Measurements from ENCODE around the gene SLC29A1.
"Not testable (repeated sequence)": the region's sequence is repeated elsewhere in the genome, so short reads cannot be mapped to it uniquely, and the experiment has no call there.

Gene SLC29A1

DNA sequence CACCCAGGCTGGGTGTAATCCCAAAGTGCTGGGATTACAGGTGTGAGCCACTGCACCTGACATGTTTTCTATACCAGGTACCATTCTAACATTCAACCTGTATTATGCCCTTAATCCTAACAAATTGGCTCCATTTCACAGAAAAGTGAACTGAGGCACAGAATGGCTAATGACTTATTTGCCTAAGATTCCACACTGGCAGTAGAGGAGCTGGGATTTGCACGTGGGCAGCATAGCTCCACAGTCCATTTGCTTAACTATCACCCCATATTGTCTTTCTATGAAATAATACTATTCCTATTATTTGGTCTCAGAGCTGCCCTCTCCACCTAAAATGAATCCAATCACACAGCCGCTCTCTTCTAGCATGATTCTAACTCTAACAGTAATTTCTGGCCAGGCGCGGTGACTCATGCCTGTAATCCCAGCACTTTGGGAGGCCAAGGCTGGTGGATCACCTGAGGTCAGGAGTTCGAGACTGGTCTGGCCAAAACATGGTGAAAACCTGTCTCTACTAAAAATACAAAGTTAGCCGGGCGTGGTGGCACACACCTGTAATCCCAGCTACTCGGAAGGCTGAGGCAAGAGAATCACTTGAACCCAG lies 30.0 kb upstream of the SLC29A1 start:
- DNase-seq (ENCODE audit: low spot score), result no peak

DNA sequence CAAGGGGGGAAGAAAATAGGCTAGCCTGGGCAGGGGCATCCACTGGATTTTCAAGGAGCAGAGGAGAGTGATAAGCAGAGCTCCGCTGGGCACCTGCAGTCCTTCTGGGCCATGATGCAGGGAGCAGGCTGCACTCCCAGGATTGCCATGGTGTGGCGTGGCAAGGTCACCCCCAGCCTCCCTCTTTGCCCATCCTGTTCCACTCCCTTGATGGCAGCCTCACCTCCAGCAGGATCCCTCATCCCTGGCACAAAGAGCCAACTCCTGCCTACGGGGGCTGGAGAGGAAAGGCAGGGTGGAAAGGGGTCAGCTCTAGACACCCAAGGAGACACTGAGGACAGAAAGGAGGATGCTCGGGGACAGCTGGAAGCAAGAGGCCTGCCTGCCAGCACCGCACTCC lies 29.1 kb upstream of the SLC29A1 start:
- no peak for DNase-seq (ENCODE audit: low spot score)

DNA sequence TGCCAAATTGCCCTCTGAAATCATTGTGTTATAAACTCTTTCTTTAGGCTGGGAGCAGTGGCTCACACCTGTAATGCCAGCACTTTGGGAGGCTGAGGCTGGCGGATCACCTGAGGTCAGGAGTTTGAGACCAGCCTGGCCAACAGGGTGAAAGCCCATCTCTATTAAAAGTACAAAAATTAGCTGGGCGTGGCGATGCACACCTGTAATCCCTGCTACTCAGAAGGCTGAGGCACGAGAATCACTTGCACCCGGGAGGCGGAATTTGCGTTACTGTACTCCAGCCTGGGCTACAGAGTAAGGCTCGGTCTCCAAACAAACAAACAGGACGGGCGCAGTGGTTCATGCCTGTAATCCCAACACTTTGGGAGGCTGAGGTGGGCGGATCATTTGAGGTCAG lies 27.0 kb upstream of the SLC29A1 start:
- DNase-seq (ENCODE audit: low spot score), result not testable (repeated sequence)

DNA sequence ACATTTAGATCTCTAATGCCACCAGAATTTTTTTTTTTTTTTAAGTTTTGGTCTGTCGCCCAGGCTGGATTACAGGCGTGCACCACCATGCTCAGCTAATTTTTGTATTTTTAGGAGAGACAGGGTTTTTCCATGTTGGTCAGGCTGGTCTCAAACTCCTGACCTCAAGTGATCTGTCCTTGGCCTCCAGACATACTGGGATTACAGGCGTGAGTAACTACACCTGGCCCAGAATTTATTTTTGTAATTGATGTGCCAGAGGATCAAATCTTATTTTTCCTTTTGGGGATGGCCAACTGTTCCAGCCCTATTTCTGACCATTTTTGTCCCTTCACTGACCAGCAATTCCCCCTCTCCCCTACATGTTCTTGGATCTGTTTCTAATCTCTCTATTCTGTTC lies 24.7 kb upstream of the SLC29A1 start:
- no peak for DNase-seq (ENCODE audit: low spot score)

DNA sequence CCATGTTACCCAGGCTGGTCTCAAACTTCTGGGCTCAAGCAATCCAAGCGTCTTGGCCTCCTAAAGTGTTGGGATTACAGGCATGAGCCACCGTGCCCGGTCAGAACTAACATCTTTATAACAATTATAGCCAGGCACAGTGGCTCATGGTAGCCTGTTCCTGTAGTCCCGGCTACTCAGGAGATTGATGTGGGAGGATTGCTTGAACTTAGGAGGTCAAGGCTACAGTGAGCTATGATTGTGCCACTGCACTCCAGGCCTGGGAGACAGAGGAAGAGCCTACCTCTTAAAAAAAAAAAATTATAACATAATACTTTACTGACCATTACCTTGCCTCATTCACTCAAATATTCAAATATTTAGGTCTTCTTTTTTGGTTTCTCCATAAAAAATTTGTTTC lies 23.5 kb upstream of the SLC29A1 start:
- DNase-seq (ENCODE audit: low spot score), result no peak

DNA sequence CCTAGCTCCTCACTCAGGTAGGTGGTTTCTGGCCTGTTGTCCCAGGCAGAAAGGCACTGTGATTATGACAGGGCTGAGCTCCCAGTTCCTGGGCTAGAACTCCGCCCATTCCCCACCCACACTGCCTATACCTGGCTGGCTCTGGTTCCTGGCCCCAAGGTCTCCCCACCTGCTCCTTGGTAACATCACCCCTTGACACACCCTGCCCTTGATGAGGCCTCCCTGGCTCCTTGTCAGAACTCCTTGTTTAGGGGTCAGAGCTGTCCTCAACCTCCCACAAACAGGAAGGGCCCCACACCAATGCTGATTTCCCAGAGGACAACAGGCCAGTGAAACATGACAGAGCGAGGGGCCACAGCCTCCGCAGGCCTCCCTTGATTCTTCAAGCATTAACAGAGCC lies 22.2 kb upstream of the SLC29A1 start:
- DNase-seq (ENCODE audit: low spot score), result no peak

GRCh38 chr6:44201638-44202303 lies 21.6 kb upstream of the SLC29A1 start:
- no peak for DNase-seq (ENCODE audit: low spot score)

GRCh38 chr6:44202332-44202971 lies 20.9 kb upstream of the SLC29A1 start:
- DNase-seq (ENCODE audit: low spot score), result no peak

DNA sequence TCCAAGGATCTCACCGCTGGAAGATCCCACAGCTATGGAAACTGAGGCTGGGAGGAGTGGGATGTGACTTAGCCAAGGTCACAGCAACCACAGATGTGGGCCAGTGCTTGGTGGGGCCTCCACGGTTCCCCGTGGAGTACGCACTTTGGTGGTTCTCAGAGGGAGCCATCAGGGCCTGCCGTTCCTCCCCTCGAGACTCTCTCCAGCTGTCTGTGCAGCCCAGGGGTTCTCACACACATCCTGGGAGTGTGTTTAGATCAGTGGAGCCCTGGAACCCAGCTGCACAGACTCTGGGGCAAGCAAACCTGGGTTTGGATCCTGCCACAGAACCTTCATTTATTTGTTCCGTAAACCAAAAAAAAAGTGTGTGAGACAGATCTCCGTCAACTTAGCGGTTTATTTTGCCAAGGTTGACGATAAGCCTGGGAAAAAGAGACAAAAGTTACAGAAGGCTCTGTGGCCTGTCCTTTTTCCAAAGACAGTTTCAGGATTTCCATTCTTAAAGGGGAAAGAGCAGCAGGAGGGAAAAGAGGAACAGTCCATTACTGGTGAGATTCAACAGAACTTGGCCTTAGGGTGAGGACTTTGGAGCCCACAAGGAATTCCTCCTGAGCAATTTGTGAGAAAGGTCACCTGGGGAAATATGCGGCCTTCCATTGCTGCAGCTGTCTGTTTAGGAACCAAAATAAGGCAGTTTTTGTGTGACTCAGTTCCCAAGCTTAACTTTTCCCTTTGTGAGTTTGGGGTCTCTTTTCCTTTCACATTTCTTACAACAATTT lies 20.2 kb upstream of the SLC29A1 start:
- no peak for DNase-seq (ENCODE audit: low spot score)

DNA sequence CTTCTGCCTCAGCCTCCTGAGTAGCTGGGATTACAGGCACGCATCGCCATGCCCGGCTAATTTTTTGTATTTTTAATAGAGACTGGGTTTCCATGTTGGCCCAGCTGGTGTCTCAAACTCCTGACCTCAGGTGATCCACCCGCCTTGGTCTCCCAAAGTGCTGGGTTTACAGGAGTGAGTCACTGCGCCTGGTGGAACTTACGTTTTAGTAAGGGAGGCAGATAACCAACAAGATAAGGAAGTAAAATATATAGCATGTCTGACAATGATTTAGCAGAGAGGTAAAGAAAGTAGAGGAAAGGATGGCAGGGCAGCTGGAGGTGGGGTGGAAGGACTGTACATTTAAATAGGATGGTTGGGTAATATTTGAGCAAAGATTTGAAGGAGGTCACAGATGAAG lies 19.4 kb upstream of the SLC29A1 start:
- DNase-seq (ENCODE audit: low spot score), result no peak

DNA sequence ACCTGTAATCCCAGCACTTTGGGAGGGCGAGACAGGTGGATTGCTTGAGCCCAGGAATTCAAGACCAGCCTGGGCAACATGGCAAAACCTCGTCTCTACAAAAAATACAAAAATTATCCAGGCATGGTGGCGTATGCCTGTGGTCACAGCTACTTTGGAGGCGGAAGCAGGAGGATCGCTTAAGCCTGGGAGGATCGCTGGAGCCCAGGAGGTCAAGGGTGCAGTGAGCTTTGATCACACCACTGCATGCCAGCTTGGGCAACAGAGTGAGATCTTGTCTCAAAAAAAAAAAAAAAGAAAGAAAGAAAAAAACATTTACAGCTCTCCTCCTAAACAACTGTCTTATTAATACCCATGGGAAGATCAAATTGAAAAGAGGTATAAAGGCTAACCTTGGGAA lies 15.4 kb upstream of the SLC29A1 start:
- no peak for DNase-seq (ENCODE audit: low spot score)

DNA sequence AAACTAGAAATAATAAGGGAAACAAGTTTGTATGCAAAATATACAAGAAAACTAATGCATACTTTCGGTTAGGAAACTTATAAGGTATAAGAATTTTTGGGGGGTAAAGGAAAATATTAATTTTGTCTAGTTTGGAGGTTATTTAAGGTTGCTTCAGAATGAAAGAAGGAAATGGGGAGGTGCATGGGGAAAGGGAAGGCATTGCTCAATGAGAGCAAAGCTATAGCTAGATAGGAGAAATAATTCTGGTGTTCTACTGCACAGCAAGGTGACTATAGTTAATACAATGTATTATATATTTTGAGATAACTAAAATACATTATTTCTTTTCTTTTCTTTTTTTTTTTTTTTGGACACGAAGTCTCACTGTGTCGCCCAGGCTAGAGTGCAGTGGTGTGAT lies 12.1 kb upstream of the SLC29A1 start:
- no peak for DNase-seq (ENCODE audit: low spot score)

DNA sequence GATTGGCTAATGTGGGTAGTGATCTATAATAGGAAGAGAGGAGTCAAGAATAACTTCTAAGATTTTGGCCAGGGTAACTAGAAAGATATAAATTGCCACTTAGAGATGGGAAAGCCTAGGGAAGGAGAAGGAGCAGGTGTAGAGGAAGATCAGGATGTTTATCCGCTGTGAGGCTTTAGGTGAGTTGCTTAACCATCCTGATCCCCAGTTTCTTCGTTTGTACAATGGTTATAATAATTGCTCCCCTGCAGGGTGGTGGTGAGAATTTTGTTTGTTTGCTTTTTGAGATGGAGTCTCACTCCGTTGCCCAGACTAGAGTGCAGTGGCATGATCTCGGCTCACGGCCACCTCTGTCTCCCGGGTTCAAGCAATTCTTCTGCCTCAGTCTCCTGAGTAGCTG lies 9.1 kb upstream of the SLC29A1 start:
- DNase-seq (ENCODE audit: low spot score), result no peak

DNA sequence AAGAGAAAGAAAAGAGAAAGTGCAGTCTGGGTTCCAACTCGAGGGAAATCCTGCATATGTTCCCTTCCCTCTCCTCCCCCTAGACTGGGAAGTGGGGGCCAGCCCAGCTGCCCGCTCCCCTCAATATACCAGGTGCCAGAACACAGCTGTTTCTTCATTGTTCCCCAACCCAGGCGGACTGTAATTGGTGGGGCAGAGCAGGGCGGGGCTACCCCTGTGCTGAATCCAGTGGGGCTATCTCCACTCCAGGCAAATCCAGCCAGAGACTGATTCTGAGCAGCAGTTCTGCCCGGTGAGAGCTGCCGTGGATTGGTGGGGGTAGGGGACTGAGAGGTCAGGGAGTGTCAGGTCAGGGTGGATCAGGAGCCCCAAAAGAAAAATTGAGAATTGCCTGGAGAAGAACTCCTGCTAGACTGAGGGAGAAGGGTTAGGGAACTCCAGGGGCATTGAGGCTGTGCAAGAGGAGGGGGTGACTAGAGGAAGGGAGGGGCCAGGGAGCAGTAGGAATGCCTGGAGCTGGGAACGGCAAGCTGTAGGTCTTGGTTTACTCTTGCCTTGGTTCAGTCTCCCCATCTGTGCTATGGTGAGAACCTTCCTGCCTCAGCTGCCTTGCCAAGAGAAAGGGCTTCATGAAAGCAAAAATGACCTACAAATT lies 6.6 kb upstream of the SLC29A1 start, which contains the start of gene MYMX:
TSS of gene MYMX (plus strand) at position 250 of the 655 bp plus-strand sequence. CDS start 546 bp downstream, outside the sequence.
- DNase-seq (ENCODE audit: low spot score), result no peak

DNA sequence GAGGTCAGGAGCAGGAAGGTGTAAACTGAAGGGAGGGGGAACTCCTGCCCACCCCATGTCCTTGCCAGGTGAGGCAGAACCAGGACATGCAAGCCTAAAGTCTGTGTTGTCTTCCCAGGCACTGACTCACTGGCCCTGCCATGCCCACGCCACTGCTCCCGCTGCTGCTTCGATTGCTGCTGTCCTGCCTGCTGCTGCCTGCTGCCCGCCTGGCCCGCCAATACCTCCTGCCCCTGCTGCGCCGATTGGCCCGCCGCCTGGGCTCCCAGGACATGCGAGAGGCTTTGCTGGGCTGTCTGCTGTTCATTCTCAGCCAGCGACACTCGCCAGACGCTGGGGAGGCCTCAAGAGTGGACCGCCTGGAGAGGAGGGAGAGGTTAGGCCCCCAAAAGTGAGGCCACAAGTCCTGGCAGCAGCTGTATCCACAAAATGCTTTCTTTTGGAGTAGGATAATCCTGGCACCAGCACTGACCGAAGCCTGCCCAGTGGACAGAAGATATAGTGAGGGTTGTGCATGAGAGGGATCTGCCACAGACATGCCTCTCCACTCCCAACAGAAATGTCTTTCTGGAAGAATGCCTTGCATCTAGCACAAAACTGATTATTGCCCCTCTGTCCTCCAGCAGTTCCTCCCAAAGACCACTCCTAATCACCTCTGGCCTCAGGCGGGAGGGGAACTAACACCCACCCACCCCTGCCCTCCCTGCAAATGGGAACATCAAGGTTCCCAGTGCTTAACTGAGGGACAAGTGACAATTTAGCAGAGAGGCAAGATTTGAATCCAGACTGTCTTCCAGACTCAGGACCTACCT lies 5.9 kb upstream of the SLC29A1 start:
- DNase-seq (ENCODE audit: low spot score), result peak; percentile 54

- DNase-seq (ENCODE audit: low spot score), result peak; percentile 79
Observed at GRCh38 chr6:44219053-44219814, 4.2 kb upstream of the SLC29A1 start.

- no peak for DNase-seq (ENCODE audit: low spot score)
Observed at GRCh38 chr6:44219815-44220784, 3.3 kb upstream of the SLC29A1 start.

DNA sequence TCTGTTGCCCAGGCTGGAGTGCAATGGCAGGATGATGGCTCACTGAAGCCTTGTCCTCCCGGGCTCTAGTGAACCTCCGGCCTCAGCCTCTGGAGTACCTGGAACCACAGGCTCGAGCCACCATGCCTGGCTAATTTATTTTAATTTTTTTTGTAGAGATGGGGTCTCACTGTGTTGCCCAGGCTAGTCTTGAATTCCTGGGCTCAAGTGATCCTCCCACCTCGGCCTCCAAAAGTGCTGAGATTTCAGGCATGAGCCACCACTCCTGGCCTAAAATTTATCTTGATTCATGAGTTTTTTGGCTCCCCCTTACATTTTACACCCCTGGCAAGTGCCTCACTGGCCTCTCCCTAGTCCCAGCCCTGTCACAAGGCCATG lies 2.5 kb upstream of the SLC29A1 start:
- no peak for DNase-seq (ENCODE audit: low spot score)

Data from SK-N-DZ (cell line).